Right kidney (tissue), 9 donors: Measurements from ENCODE around the gene LENG8.

ENCODE experiments used
- DNase-seq: peaks from one replicate; pipeline ENCODE4 v3.0.0-alpha.2; 2016
- long read RNA-seq, 8 donors: transcript quantifications; one replicate each; lab custom pipeline, GENCODE V29; 2026

Gene LENG8
- long read RNA-seq, donor 1, full-length matches to known transcripts: 5 of 191 reads
- long read RNA-seq, donor 1, partial matches to known transcripts: 181 of 191 reads
- long read RNA-seq, donor 1, other reads (novel, unspliced or antisense): 5 of 191 reads
- long read RNA-seq, donor 2, partial matches to known transcripts: 11 of 14 reads
- long read RNA-seq, donor 2, other reads (novel, unspliced or antisense): 0 of 14 reads
- long read RNA-seq, donor 3, transcript LENG8-207 (3 exons, 456 nt): major isoform, 8 of 100 reads
- long read RNA-seq, donor 3, partial matches to known transcripts: 84 of 100 reads
- long read RNA-seq, donor 3, other reads (novel, unspliced or antisense): 6 of 100 reads
- long read RNA-seq, donor 4, full-length matches to known transcripts: 10 of 193 reads
- long read RNA-seq, donor 4, partial matches to known transcripts: 183 of 193 reads
- long read RNA-seq, donor 4, other reads (novel, unspliced or antisense): 0 of 193 reads
- long read RNA-seq, donor 5, transcript LENG8-207 (3 exons, 456 nt): major isoform, 9 of 122 reads
- long read RNA-seq, donor 5, partial matches to known transcripts: 106 of 122 reads
- long read RNA-seq, donor 5, other reads (novel, unspliced or antisense): 6 of 122 reads
- long read RNA-seq, donor 6, transcript LENG8-207 (3 exons, 456 nt): major isoform, 6 of 78 reads
- long read RNA-seq, donor 6, partial matches to known transcripts: 71 of 78 reads
- long read RNA-seq, donor 6, other reads (novel, unspliced or antisense): 0 of 78 reads
- long read RNA-seq, donor 7, full-length matches to known transcripts: 12 of 313 reads
- long read RNA-seq, donor 7, partial matches to known transcripts: 301 of 313 reads
- long read RNA-seq, donor 7, other reads (novel, unspliced or antisense): 0 of 313 reads
- long read RNA-seq, donor 8, partial matches to known transcripts: 86 of 99 reads
- long read RNA-seq, donor 8, other reads (novel, unspliced or antisense): 9 of 99 reads

DNA sequence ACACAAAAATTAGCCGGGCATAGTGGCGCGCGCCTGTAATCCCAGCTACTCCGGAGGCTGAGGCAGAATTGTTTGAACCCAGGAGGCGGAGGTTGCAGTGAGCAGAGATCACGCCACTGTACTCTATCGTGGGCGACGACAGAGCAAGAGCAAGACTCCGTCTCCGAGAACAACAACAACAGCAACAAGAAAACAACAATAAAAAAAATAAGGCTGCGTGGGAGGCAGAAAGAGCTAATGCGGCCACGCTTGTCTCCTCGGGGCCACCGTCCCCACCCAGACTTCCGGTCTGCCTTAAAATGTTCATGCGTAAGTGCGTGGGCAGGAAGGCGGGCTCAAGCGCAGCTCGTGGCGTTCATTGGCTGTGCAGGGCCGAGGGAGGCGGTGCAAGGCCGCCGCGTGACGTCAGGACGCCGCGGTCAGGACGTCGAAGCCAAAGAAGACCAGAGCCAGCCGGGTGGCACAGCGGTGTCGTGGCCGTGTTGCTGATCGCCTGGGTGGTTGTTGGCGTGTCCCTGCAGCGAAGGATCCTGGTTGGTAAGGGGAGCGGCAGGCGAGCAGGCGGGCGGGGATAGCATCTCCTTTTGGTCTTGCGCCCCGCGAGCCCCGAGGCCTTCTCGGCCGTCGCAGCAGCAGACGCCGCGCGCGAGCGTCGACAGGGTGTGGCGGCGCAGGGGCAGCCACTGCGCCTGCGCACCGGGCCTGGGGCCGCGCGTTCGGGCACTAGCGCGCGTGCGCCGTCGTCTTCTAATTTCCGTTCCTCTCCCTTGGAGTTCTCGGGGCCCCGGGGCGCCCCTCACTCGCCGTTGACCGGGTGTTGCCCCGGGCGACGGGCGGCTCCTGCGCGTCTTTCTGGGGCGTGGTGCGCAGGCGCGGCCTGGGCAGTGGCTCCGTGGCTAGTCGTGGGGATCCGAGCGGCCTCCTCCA, at the start of gene LENG8:
LENG8 (plus strand) TSS at position 426 of the 927 bp plus-strand sequence. CDS start 2,146 bp downstream, outside the sequence.
- peak; percentile 100 for DNase-seq

DNA sequence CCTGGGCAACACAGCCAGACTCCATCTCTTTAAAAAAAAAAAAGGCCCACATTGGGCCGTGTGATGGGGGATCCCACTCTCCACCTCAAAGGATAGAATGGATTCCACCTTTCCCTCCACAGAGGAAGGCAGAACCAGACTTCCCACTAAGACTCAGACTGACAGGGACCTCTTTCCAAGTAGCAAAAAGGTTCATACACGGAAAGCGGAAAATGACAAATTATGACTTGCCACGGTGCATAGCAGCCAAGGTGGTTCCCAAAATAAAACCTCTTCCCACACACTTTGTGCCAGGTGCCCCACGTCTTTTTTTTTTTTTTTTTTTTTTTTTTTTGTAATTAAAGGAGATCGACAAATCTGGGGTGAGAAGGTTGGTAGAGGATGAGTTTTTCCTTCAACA, 48.1 kb upstream of the LENG8 start:
- no peak for DNase-seq

DNA sequence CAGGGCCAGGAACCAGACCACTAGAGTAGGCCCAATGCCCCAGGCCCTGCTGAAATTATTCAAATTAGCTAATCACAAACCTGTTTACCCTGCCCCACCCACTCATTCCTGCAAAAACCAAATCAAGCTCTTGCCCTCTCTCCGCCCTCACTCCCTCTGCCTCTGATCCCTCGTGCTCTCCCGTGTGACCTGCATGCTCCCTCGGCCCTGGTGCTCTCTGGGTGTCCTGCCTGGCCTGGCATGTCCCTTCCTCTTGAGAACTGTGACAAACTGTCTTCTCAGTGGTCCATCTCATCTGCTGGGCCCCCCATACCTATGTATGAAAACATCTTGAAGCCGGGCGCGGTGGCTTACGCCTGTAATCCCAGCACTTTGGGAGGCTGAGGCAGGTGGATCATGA, 45.9 kb upstream of the LENG8 start:
- no peak for DNase-seq

DNA sequence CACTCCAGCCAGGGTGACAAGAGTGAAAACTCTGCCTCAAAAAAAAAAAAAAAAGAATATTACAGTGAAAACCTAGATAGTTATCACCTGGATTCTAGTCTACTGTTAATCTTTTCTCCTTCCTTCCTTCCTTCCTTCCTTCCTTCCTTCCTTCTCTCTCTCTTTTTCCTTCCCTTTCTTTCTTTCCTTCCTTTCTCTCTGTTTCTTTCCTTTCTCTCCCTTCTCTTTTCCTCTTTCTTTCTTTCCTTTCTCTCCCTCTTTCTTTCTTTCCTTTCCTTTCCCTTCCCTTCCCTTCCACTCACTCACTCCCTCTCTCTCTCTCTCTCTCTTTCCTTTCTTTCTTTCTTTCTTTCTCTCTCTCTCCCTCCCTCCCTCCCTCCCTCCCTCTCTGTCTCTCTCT, 43.4 kb upstream of the LENG8 start:
- no peak for DNase-seq

DNA sequence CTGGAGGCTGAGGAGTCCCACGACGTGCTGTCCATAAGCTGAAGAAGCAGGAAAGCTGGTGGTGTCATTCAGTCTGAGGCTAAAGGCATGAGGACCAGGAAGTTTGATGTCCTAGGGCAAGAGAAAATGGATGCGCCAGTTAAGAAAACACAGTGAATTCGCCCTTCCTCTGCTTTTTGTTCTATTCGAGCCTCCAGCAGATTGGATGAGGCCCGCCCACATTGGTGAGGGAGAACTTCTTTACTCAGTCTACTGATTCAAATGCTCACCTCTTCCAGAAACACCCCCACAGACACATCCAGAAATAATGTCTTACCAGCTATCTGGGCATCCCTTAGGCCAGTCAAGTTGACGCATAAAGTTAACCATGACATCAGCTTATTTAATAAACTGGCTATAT, 41.2 kb upstream of the LENG8 start:
- no peak for DNase-seq

DNA sequence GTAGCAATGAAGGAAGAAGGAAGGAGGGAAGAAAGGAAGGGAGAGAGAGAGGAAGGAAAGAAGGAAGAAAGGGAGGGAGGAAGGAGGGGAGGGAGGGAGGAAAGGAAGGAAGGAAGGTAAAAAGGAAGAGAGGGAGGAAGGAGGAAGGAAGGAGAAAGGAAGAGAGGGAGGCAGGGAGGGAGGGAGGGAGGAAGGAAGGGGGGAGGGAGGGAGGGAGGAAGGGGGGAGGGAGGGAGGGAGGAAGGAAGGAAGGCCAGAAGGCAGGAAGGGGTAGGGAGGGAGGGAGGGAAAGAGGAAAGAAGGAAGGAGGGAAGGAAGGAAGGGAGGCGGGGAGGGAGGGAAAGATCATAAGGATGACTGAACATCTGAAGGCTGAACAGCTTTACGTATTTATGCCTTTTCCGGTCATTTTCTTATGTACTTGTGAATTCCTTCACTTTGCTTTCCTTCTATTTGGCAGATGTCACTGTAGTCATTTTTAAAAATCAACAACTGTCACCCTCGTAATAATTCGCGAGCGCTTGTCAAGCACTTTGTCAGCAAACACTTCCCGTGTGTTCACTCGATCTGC, 40.5 kb upstream of the LENG8 start:
- no peak for DNase-seq

DNA sequence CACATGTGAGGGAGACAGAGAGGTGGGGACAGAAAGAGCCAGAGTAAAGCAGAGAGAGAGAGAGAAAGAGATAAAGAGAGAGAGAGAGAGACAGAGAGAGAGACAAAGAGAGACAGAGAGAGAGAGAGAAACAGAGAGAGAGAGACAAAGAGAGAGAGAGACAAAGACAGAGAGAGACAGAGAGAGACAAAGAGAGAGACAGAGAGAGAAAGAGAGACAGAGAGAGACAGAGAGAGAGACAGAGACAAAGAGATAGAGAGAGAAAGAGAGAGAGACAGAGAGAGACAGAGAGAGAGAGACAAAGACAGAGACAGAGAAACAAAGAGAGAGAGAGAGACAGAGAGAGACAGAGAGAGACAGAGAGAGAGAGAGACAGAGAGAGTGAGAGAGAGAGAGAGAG, 38.0 kb upstream of the LENG8 start:
- no peak for DNase-seq

DNA sequence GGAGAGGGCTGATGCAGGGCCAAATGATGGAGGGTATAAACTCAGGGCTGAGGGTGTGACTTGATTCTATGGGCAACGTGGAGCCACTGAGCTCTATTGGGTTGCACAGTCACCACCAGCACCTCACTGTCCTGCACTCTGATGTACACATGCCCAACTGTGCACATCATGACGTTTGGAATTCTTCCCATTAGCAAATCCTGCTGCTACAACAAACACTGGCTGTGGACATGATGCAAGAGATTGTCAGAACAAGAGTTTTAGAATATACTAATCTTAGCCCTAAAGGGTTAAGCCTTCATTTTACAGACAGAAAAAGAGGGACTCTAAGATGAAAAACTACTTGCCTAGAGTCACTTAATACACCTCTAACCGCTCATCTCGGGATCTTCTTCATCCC, 36.1 kb upstream of the LENG8 start:
- no peak for DNase-seq

DNA sequence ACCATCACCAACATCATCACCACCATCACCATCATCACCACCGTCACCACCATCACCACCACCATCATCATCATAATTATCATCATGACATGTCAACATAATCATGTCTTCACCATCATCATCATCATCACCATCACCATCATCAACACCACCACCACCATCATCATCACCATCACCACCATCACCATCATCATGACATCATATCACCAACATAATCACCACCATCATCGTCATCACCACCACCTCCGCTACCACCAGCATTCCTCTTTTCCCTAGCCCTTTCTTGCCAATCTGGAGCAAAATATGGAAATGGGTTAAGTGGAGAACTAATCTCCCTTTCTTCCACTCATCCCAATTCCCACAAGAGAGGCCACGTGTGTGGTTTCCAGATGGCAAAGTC, 34.8 kb upstream of the LENG8 start:
- no peak for DNase-seq

DNA sequence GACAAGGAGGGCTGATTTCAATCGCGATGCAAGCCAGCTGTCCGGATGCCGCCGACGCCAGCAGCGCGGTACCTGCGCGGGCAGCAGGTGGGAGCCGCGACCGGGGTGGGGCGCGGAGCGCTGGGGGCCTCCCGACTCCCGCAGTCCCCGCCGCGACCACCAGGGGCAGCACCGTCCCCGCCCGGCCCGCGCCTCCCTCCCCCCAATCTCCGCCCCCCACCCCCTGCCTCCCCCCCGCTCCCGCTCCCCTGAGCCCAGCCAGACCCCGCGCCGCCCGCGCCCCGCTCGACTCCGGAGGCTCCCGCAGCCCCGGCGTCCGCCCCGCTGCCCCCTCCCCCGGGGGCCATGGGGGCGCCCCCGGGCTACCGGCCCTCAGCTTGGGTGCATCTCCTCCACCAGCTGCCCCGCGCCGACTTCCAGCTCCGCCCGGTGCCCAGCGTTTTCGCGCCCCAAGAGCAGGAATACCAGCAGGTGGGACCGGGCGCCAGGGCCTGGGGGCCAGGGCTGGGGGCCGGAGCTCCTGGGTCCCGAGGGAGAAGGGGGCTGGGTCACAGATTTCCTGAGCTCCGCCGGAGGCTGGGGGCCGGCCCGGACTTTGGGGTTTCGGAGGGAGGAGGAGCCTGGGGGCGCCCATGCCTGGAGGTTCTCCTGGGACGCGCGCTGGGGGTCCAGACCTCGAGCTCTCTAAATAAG, 33.6 kb upstream of the LENG8 start, which contains the start of gene TTYH1:
TTYH1 (plus strand) TSS at position 257 of the 693 bp plus-strand sequence; CDS start at position 346, 89 bp downstream.
- DNase-seq: no peak

DNA sequence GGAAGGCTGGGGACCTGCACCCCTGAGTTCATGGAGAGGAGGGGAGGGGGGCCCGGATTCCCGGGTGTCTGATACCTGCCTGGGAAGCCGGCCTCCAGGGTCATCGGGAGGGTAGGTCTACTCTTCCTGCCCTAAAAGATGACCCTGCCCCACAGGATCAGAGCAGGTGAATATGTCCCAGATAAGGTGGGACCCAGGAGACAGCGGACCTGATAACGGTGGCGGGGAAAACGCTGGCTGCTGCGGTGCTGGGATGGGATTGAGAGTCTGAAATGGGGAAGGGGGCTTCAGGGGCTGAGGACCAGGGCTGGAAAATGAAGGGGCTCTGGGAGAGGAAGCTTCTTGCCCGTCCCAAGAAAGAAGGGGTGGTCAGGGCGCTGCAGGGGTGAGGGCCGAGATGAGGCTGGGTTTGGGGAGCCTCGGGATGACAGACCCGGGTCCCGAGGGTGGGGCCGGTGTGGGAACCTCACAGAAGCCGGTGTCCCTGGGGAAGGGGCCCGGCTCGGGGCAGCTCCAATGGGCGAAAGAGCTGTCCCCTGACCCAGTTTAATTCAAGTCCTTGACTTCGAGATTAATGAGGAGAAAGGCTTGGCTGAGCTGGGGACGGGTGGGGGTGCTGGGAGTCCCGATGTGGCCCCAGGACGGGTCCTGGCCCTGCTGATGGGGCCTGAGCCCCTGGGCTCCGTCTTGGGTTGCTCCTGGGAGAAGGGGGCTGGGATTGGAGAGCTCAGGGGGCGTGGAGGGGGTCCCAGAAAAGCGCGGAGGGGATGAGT, 32.9 kb upstream of the LENG8 start:
- no peak for DNase-seq

DNA sequence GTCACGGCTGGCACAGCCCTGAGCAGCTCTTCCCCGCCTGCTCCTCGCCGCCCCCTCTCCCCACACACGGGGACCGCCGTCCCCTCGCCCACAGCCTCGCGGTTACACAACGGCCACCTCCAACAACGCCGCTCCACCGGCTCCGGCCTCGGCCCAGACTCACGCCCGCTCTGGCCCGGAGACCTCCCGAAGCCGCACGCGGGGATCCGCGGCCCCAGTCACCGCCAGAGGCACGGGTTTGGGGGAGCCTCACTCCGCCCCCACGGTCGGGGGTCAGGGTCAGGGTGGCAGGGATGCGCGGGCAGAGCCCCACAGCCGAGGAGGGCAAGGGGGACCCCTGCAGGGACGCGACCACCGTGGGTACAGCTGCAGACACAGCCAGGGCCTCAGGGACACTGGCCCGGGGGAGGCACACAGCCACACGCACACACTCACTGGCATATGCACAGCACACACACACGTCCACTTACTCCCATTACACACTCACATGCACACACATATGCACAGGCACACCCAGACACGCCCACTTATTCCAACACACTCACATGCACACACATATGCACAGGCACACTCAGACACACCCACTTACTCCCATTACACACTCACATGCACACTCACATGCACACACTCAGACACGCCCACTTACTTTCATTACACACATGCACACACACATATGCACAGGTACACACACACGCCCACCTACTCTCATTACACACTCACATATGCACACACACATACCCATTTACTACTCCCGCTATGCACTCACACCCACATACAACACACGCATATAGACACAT, 32.1 kb upstream of the LENG8 start:
- DNase-seq: no peak

DNA sequence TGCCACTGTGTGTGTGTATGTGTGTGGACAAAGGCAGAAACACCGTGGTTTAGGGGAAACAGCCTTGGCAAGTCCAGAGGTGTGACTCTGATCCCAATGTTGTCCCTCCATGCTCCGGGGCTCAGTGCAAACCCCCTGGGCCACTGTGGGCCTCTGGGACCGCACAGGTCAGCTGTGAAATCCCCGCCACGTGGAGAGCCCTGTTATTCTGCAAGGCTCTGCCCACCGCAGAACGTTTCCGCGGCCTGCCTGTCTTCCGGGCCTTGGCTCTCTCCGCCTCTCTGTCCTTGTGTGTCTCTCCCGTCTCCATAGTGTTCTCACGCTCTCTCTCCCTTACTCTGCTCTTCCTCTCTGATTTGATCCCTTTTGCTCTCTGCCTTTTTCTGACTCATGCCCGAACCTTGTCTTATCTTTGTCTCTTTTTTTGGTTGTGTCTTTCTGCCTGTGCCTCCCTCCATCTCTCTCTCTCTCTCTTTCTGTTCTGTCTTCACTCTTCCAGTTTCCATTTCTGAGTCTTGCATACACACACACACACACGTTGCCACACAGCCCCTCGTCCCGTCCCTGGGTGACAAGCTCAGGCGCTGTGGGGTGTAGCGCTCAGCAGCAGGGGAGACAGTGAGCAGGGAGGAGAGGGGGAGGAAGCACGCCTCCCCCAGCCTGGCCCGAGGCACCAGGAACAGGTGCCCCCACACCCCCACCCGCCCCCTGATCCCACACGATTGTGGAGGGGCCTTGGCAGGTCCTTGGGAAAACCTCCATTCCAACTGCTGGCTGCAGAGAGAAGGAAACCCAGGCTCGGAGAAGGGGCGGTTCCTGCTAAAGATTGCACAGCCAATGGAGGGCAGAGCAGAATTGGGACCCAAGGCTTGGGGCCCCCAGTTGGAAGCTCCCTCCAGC, 30.7 kb upstream of the LENG8 start:
- no peak for DNase-seq

DNA sequence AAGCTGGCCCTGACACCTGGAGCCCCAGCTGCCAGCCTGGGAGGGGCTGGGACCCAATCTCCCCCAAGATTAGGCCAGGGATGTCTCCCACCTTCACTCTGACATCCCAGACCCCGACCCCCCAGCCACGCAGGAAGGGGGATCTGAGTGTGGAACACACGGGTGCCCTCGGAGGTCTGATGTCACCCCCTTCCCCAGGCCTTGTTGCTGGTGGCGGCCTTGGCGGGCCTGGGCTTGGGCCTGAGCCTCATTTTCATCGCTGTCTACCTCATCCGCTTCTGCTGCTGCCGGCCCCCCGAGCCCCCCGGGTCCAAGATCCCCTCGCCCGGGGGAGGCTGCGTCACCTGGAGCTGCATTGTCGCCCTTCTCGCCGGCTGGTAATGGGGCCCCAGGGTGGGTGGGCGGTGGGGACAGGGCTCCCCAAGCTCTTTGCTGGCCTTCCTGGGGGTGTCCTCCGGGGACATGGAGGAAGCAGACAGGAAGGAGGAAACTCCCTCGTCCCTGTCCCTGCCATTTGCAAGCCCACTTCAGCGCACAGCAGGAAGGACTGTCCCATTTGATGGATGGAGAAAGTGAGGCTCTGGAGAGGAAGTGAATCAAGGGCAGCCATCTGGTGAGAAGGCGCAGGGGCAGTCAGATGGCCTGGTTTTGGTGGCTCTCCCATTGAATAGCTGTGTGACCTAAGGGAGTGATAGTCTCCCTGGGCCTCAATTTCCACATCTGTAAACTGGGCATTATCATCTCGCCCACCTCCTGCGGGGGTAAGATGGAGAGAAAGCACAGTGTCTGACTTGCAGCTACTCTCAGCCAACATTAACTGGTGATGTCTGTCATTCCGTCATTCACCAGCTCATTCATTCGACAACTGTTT, 29.8 kb upstream of the LENG8 start:
- no peak for DNase-seq

DNA sequence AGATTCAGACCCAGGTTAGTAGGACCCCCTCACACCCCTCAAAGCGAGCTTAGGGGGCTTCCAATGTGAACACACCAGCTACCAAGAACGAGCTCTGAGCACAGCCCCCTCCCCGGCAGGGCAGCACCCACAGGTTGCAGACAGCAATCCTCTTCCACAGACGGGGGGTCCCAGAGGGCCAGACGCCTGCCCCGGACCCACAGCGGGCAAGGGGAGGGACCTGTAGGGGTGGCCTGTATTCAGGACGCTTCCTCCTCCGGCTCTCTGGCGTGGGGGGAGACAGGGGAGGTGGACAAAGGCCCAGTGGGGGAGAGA, 29.0 kb upstream of the LENG8 start:
- DNase-seq: no peak

DNA sequence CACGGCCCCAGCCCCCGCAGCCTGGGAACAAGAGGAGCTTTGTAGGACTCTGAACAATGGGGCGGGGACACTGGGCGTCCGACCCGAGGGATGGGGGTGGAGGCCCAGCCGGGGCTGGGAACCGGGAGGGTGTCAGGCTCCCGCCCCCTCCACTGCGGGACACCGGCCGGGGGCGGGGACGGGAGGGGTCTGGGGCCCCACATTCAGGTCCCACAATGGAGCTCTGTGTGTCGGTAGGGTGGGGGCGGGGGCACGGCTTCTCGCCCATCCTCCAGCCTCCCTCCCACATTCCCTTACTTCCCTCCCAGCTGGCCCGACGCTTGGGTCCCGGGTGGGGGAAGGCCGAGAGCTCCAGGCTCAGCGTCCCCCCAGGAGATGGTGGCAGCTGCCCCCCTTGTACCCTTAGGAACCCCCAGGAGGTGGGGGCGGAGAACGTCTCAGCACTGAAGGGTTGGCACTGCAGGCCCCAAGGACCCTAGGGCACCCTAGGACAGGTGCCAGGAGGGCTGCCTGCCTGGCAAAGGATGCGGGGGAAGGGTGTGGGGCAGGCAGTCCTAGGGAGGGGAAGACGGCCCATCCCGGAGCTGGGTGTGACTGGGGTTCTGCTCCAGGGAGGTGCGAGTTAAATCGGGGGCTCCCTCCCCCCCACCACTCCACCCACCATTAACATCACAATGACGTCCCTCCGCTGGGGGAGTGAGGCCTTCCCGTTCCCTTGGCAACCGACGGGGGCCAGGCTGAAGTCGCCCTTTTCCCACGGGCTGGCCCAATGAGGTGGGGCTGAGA, 28.4 kb upstream of the LENG8 start:
- peak; percentile 56 for DNase-seq

DNA sequence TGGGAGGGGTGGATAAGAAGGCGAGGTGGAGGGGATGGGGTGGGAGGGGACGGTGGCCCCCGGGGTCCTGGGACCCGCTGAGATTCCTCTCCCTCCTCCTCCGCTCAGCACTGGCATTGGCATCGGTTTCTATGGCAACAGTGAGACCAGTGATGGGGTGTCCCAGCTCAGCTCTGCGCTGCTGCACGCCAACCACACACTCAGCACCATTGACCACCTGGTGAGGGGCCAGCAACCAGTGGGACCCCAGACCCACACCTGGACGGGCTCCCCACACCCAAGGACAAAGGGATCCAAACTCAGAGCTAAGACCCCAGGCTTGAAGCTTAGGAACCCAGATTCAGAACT, 27.9 kb upstream of the LENG8 start:
- DNase-seq: no peak
